DND-41 (cell line): Measurements from ENCODE around the gene CTIF.

ENCODE experiments used
- ATAC-seq: fragments of 200-7000 bp; cut with Tn5 transposase; 3 replicates; pipeline ENCODE4 v1.9.1; 2021; ENCODE audit warnings: low read depth; ENCODE audit not compliant: insufficient read depth
- DNase-seq: peaks from one replicate; pipeline ENCODE4 v3.0.0-alpha.2; 2020
- H2AFZ ChIP-seq: 2 replicates; pipeline ENCODE4 v1.6.0; 2012; ENCODE audit warnings: low read depth, low read length
- H3K27ac ChIP-seq: 2 replicates; pipeline ENCODE4 v1.5.1; 2012; ENCODE audit warnings: low read length, inconsistent platforms
- H3K27me3 ChIP-seq: fragments of 200-600 bp; sonication (generic); 2 replicates; pipeline ENCODE4 v1.6.0; 2012; ENCODE audit warnings: low read length, mild to moderate bottlenecking, inconsistent platforms; ENCODE audit not compliant: insufficient read depth, poor library complexity
- H3K36me3 ChIP-seq: 2 replicates; pipeline ENCODE4 v1.5.1; 2012; ENCODE audit warnings: low read length, inconsistent platforms; ENCODE audit not compliant: insufficient read depth
- H3K4me1 ChIP-seq: 2 replicates; pipeline ENCODE4 v1.5.1; 2012; ENCODE audit warnings: mild to moderate bottlenecking, low read length; ENCODE audit not compliant: insufficient read depth
- H3K4me2 ChIP-seq: 2 replicates; pipeline ENCODE4 v1.6.0; 2012; ENCODE audit warnings: mild to moderate bottlenecking, moderate library complexity, low read length, inconsistent platforms; ENCODE audit not compliant: insufficient read depth
- H3K4me3 ChIP-seq, 2 experiments: fragments of 200-600 bp in 1 of 2; shearing (Covaris generic) in 1 of 2; 2 replicates each; pipeline ENCODE4 v1.5.1; 2012 to 2016; ENCODE audit warnings: inconsistent platforms in 2 of 2, low read length in 2 of 2, mild to moderate bottlenecking in 2 of 2, low read depth in 1 of 2, moderate library complexity in 1 of 2
- H3K79me2 ChIP-seq: 2 replicates; pipeline ENCODE4 v1.6.0; 2012; ENCODE audit warnings: low read length, inconsistent platforms; ENCODE audit not compliant: insufficient read depth
- H3K9ac ChIP-seq: 2 replicates; pipeline ENCODE4 v1.6.0; 2012; ENCODE audit warnings: low read depth, mild to moderate bottlenecking, inconsistent platforms, low read length, moderate library complexity
- H3K9me3 ChIP-seq: 2 replicates; pipeline ENCODE4 v1.5.1; 2012; ENCODE audit warnings: low read length, moderate library complexity, mild to moderate bottlenecking, inconsistent platforms; ENCODE audit not compliant: insufficient read depth, severe bottlenecking
- H4K20me1 ChIP-seq: 2 replicates; pipeline ENCODE4 v1.6.0; 2012; ENCODE audit warnings: low read length; ENCODE audit not compliant: insufficient read depth
- CTCF ChIP-seq: IDR thresholded peaks from 2 replicates; pipeline ENCODE4 v1.5.1; 2012; ENCODE audit warnings: borderline replicate concordance, low read length, moderate library complexity, mild to moderate bottlenecking; ENCODE audit not compliant: poor library complexity, severe bottlenecking; ENCODE audit errors: extremely low read depth
- EZH2 ChIP-seq: IDR thresholded peaks from 3 replicates; pipeline ENCODE4 v1.6.1; 2012; ENCODE audit warnings: borderline replicate concordance, low read depth, mild to moderate bottlenecking, moderate library complexity, low read length, inconsistent platforms; ENCODE audit not compliant: severe bottlenecking

CTIF gene

DNA sequence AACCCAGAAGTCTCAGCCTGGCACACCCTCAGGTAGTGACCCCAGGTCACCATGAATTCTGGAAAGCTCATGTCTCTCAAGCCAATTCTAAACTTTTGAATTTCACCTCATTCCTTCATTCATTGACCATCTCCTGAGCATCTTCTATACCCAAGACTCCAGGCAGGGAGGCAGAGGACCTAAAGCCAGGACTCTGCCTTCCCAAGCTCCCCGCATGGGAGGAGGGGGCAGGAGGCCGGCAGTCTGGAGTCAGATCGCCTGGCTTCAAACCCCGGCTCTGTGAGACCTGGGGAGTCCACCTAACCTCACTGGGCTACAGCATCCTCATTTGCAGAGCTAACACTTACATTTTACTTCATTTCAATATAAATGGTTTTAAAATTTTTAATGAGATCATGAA is 352.9 kb downstream of the CTIF start:
- H3K4me2 ChIP-seq: no peak overlapping the region
- no peak for ATAC-seq
- H3K79me2 ChIP-seq: no peaks in the 10 kb centered on the region
- H2AFZ ChIP-seq: no peak overlapping the region
- H3K9ac ChIP-seq: no peak overlapping the region
- no peaks in the 10 kb centered on the region for H3K9me3 ChIP-seq
- no peaks in the 10 kb centered on the region for H3K4me1 ChIP-seq
- TF ChIP-seq CTCF (no peak), EZH2 (no peak)
- H3K36me3 ChIP-seq: no peaks in the 10 kb centered on the region
- no peak overlapping the region for H3K27ac ChIP-seq
- H3K27me3 ChIP-seq: no peaks in the 10 kb centered on the region
- H3K4me3 ChIP-seq: no peak overlapping the region
- no peak for DNase-seq
- no peaks in the 10 kb centered on the region for H4K20me1 ChIP-seq

DNA sequence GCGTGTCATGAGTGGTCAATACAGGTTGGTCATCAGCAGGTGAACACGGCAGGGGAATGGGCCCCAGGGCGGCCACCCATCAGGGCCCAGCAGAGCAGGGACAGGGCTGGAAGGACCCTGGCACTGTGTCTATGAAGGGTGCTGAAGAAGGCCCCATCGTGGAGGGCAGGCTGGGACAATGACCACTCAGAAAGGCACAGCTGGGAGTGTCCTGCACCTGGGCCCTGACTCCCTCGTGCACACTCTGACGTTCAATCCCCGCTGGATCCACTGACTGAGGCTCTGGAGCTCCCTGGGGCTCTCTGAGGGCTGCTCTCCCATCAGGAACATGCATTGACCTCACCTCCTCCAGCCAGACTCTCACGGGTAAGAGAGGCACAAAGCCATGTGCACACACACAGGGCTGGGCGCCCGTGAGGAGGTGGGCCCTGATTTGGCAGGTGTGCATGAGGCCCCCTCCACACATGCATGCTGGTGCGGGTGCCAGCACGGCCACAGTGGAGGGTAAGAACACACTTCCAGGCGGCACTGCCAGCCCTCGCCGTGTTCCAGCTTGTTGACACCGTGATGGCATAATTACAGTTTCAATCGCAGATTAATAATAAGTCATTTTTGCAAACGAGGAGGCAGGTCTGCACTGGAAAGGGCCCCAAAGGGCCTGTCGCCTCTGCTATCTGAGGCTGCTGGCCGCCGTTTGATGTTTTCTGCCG is 353.5 kb downstream of the CTIF start:
- ATAC-seq: no peak
- TF ChIP-seq EZH2: no peak
- TF ChIP-seq CTCF: no peak
- no peak overlapping the region for H3K9ac ChIP-seq
- no peak overlapping the region for H2AFZ ChIP-seq
- no peak overlapping the region for H3K4me3 ChIP-seq
- no peak overlapping the region for H3K27ac ChIP-seq
- no peaks in the 10 kb centered on the region for H3K79me2 ChIP-seq
- no peaks in the 10 kb centered on the region for H3K36me3 ChIP-seq
- no peaks in the 10 kb centered on the region for H3K27me3 ChIP-seq
- no peak for DNase-seq
- H3K4me2 ChIP-seq: no peak overlapping the region
- no peaks in the 10 kb centered on the region for H3K4me1 ChIP-seq
- no peaks in the 10 kb centered on the region for H4K20me1 ChIP-seq
- no peaks in the 10 kb centered on the region for H3K9me3 ChIP-seq

DNA sequence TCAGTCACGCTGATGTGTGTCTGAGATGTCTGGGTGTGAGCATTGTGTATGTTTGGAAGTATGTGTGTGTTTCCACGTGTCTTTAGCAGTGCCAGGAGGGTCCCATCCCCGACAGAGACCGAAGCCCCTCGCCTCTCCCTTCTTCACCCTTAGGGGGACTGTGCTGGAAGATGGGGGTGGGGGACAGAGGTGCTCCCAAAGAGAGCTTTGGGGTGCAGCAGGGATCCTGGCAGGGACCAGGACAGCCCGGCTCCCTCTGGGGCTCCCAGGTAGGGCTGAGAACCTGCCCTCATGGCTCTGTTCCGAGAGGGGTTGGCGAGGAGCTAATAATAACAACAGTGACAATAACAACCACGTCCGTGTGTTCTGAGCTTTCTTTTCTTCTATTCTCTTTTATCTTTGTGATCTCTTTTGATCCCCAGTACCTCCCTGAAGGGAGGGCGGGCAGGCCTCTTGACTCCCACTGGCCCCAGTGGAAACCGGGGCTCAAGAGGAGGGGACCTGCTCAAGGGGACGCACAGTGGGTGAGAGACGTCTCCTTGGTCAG is 354.3 kb downstream of the CTIF start:
- Histone ChIP-seq H3K9me3 (no peaks in the 10 kb centered on the region), H3K4me2 (no peak overlapping the region), H3K27ac (no peak overlapping the region), H3K36me3 (no peaks in the 10 kb centered on the region), H3K4me1 (no peaks in the 10 kb centered on the region), H4K20me1 (no peaks in the 10 kb centered on the region), H2AFZ (no peak overlapping the region), H3K4me3 (no peak overlapping the region), H3K79me2 (no peaks in the 10 kb centered on the region), H3K27me3 (no peaks in the 10 kb centered on the region), H3K9ac (no peak overlapping the region)
- no peak for DNase-seq
- no peak for ATAC-seq
- TF ChIP-seq EZH2 (no peak), CTCF (no peak)
